ENCODE results near the gene RELN.
"Not testable (repeated sequence)": the region's sequence is repeated elsewhere in the genome, so short reads cannot be mapped to it uniquely, and the experiment has no call there.

The RELN gene

GRCh38 chr7:103781409-103781808 lies 208.0 kb downstream of the RELN start:
- no peak overlapping the region for H3K4me3 ChIP-seq (ENCODE audit: low read length in 2 of 2)
- H3K9me3 ChIP-seq (ENCODE audit: control insufficient read depth in 2 of 2, low read length in 2 of 2) = no peaks in the 10 kb centered on the region
- no peaks in the 10 kb centered on the region for H3K27me3 ChIP-seq (ENCODE audit: control insufficient read depth in 2 of 2, insufficient read depth in 2 of 2, low read length in 2 of 2)
- no peak overlapping the region for H3K27ac ChIP-seq (ENCODE audit: low read depth in 2 of 2, low read length in 2 of 2)
- H3K9ac ChIP-seq (ENCODE audit: low read depth in 1 of 2, low read length in 2 of 2) = no peak overlapping the region
- no peaks in the 10 kb centered on the region for H3K4me1 ChIP-seq (ENCODE audit: control insufficient read depth in 2 of 2, insufficient read depth in 2 of 2, low read length in 2 of 2)
- H3K36me3 ChIP-seq (ENCODE audit: control insufficient read depth in 2 of 2, insufficient read depth in 2 of 2, low read length in 2 of 2) = no peaks in the 10 kb centered on the region

- H3K4me1 ChIP-seq (ENCODE audit: control insufficient read depth in 2 of 2, insufficient read depth in 2 of 2, low read length in 2 of 2); H3K9me3 ChIP-seq (ENCODE audit: control insufficient read depth in 2 of 2, low read length in 2 of 2); H3K9ac ChIP-seq (ENCODE audit: low read depth in 1 of 2, low read length in 2 of 2); H3K4me3 ChIP-seq (ENCODE audit: low read length in 2 of 2); H3K27me3 ChIP-seq (ENCODE audit: control insufficient read depth in 2 of 2, insufficient read depth in 2 of 2, low read length in 2 of 2); H3K27ac ChIP-seq (ENCODE audit: low read depth in 2 of 2, low read length in 2 of 2); H3K36me3 ChIP-seq (ENCODE audit: control insufficient read depth in 2 of 2, insufficient read depth in 2 of 2, low read length in 2 of 2): not testable (repeated sequence)
Measured at GRCh38 chr7:103780561-103780960, 208.9 kb downstream of the RELN start.

GRCh38 chr7:103777440-103777839 lies 212.0 kb downstream of the RELN start:
- Histone ChIP-seq H3K9me3 (ENCODE audit: control insufficient read depth in 2 of 2, low read length in 2 of 2) (no peaks in the 10 kb centered on the region), H3K27ac (ENCODE audit: low read depth in 2 of 2, low read length in 2 of 2) (no peak overlapping the region), H3K4me3 (ENCODE audit: low read length in 2 of 2) (no peak overlapping the region), H3K4me1 (ENCODE audit: control insufficient read depth in 2 of 2, insufficient read depth in 2 of 2, low read length in 2 of 2) (no peaks in the 10 kb centered on the region), H3K36me3 (ENCODE audit: control insufficient read depth in 2 of 2, insufficient read depth in 2 of 2, low read length in 2 of 2) (no peaks in the 10 kb centered on the region), H3K27me3 (ENCODE audit: control insufficient read depth in 2 of 2, insufficient read depth in 2 of 2, low read length in 2 of 2) (no peaks in the 10 kb centered on the region), H3K9ac (ENCODE audit: low read depth in 1 of 2, low read length in 2 of 2) (no peak overlapping the region)

GRCh38 chr7:103773726-103774125 lies 215.7 kb downstream of the RELN start:
- Histone ChIP-seq H3K4me1 (ENCODE audit: control insufficient read depth in 2 of 2, insufficient read depth in 2 of 2, low read length in 2 of 2) (no peaks in the 10 kb centered on the region), H3K4me3 (ENCODE audit: low read length in 2 of 2) (no peak overlapping the region), H3K9ac (ENCODE audit: low read depth in 1 of 2, low read length in 2 of 2) (no peak overlapping the region), H3K9me3 (ENCODE audit: control insufficient read depth in 2 of 2, low read length in 2 of 2) (no peaks in the 10 kb centered on the region), H3K36me3 (ENCODE audit: control insufficient read depth in 2 of 2, insufficient read depth in 2 of 2, low read length in 2 of 2) (no peaks in the 10 kb centered on the region), H3K27me3 (ENCODE audit: control insufficient read depth in 2 of 2, insufficient read depth in 2 of 2, low read length in 2 of 2) (no peaks in the 10 kb centered on the region), H3K27ac (ENCODE audit: low read depth in 2 of 2, low read length in 2 of 2) (no peak overlapping the region)

GRCh38 chr7:103772171-103772773 lies 217.2 kb downstream of the RELN start:
- no peaks in the 10 kb centered on the region for H3K4me1 ChIP-seq (ENCODE audit: control insufficient read depth in 2 of 2, insufficient read depth in 2 of 2, low read length in 2 of 2)
- no peaks in the 10 kb centered on the region for H3K36me3 ChIP-seq (ENCODE audit: control insufficient read depth in 2 of 2, insufficient read depth in 2 of 2, low read length in 2 of 2)
- H3K27me3 ChIP-seq (ENCODE audit: control insufficient read depth in 2 of 2, insufficient read depth in 2 of 2, low read length in 2 of 2) = no peaks in the 10 kb centered on the region
- no peak overlapping the region for H3K9ac ChIP-seq (ENCODE audit: low read depth in 1 of 2, low read length in 2 of 2)
- no peaks in the 10 kb centered on the region for H3K9me3 ChIP-seq (ENCODE audit: control insufficient read depth in 2 of 2, low read length in 2 of 2)
- no peak overlapping the region for H3K27ac ChIP-seq (ENCODE audit: low read depth in 2 of 2, low read length in 2 of 2)
- H3K4me3 ChIP-seq (ENCODE audit: low read length in 2 of 2) = no peak overlapping the region

- H3K9me3 ChIP-seq (ENCODE audit: control insufficient read depth in 2 of 2, low read length in 2 of 2) = no peaks in the 10 kb centered on the region
- no peaks in the 10 kb centered on the region for H3K27me3 ChIP-seq (ENCODE audit: control insufficient read depth in 2 of 2, insufficient read depth in 2 of 2, low read length in 2 of 2)
- no peak overlapping the region for H3K4me3 ChIP-seq (ENCODE audit: low read length in 2 of 2)
- H3K9ac ChIP-seq (ENCODE audit: low read depth in 1 of 2, low read length in 2 of 2) = no peak overlapping the region
- H3K27ac ChIP-seq (ENCODE audit: low read depth in 2 of 2, low read length in 2 of 2) = no peak overlapping the region
- no peaks in the 10 kb centered on the region for H3K36me3 ChIP-seq (ENCODE audit: control insufficient read depth in 2 of 2, insufficient read depth in 2 of 2, low read length in 2 of 2)
- no peaks in the 10 kb centered on the region for H3K4me1 ChIP-seq (ENCODE audit: control insufficient read depth in 2 of 2, insufficient read depth in 2 of 2, low read length in 2 of 2)
Measured at GRCh38 chr7:103771294-103771693, 218.2 kb downstream of the RELN start.

- H3K27me3 ChIP-seq (ENCODE audit: control insufficient read depth in 2 of 2, insufficient read depth in 2 of 2, low read length in 2 of 2) = no peaks in the 10 kb centered on the region
- no peaks in the 10 kb centered on the region for H3K9me3 ChIP-seq (ENCODE audit: control insufficient read depth in 2 of 2, low read length in 2 of 2)
- no peak overlapping the region for H3K9ac ChIP-seq (ENCODE audit: low read depth in 1 of 2, low read length in 2 of 2)
- no peaks in the 10 kb centered on the region for H3K4me1 ChIP-seq (ENCODE audit: control insufficient read depth in 2 of 2, insufficient read depth in 2 of 2, low read length in 2 of 2)
- no peak overlapping the region for H3K4me3 ChIP-seq (ENCODE audit: low read length in 2 of 2)
- no peak overlapping the region for H3K27ac ChIP-seq (ENCODE audit: low read depth in 2 of 2, low read length in 2 of 2)
- H3K36me3 ChIP-seq (ENCODE audit: control insufficient read depth in 2 of 2, insufficient read depth in 2 of 2, low read length in 2 of 2) = no peaks in the 10 kb centered on the region
Measured at GRCh38 chr7:103766660-103767059, 222.8 kb downstream of the RELN start.

- Histone ChIP-seq H3K9ac (ENCODE audit: low read depth in 1 of 2, low read length in 2 of 2) (no peak overlapping the region), H3K4me1 (ENCODE audit: control insufficient read depth in 2 of 2, insufficient read depth in 2 of 2, low read length in 2 of 2) (no peaks in the 10 kb centered on the region), H3K27ac (ENCODE audit: low read depth in 2 of 2, low read length in 2 of 2) (no peak overlapping the region), H3K9me3 (ENCODE audit: control insufficient read depth in 2 of 2, low read length in 2 of 2) (no peaks in the 10 kb centered on the region), H3K36me3 (ENCODE audit: control insufficient read depth in 2 of 2, insufficient read depth in 2 of 2, low read length in 2 of 2) (no peaks in the 10 kb centered on the region), H3K27me3 (ENCODE audit: control insufficient read depth in 2 of 2, insufficient read depth in 2 of 2, low read length in 2 of 2) (no peaks in the 10 kb centered on the region), H3K4me3 (ENCODE audit: low read length in 2 of 2) (no peak overlapping the region)
Measured at GRCh38 chr7:103765901-103766300, 223.6 kb downstream of the RELN start.

- Histone ChIP-seq H3K4me1 (ENCODE audit: control insufficient read depth in 2 of 2, insufficient read depth in 2 of 2, low read length in 2 of 2) (no peaks in the 10 kb centered on the region), H3K27ac (ENCODE audit: low read depth in 2 of 2, low read length in 2 of 2) (no peak overlapping the region), H3K27me3 (ENCODE audit: control insufficient read depth in 2 of 2, insufficient read depth in 2 of 2, low read length in 2 of 2) (no peaks in the 10 kb centered on the region), H3K9me3 (ENCODE audit: control insufficient read depth in 2 of 2, low read length in 2 of 2) (no peaks in the 10 kb centered on the region), H3K36me3 (ENCODE audit: control insufficient read depth in 2 of 2, insufficient read depth in 2 of 2, low read length in 2 of 2) (no peaks in the 10 kb centered on the region), H3K4me3 (ENCODE audit: low read length in 2 of 2) (no peak overlapping the region), H3K9ac (ENCODE audit: low read depth in 1 of 2, low read length in 2 of 2) (no peak overlapping the region)
Measured at GRCh38 chr7:103764901-103765300, 224.6 kb downstream of the RELN start.

GRCh38 chr7:103762877-103763276 lies 226.6 kb downstream of the RELN start:
- no peak overlapping the region for H3K27ac ChIP-seq (ENCODE audit: low read depth in 2 of 2, low read length in 2 of 2)
- no peak overlapping the region for H3K4me3 ChIP-seq (ENCODE audit: low read length in 2 of 2)
- no peak overlapping the region for H3K9ac ChIP-seq (ENCODE audit: low read depth in 1 of 2, low read length in 2 of 2)
- H3K36me3 ChIP-seq (ENCODE audit: control insufficient read depth in 2 of 2, insufficient read depth in 2 of 2, low read length in 2 of 2) = no peaks in the 10 kb centered on the region
- H3K4me1 ChIP-seq (ENCODE audit: control insufficient read depth in 2 of 2, insufficient read depth in 2 of 2, low read length in 2 of 2) = no peaks in the 10 kb centered on the region
- H3K27me3 ChIP-seq (ENCODE audit: control insufficient read depth in 2 of 2, insufficient read depth in 2 of 2, low read length in 2 of 2) = no peaks in the 10 kb centered on the region
- H3K9me3 ChIP-seq (ENCODE audit: control insufficient read depth in 2 of 2, low read length in 2 of 2) = no peaks in the 10 kb centered on the region

Data from mucosa of rectum (tissue), 2 donors.